ENCODE data around the gene STAM.
A peak's percentile ranks its signal among the peaks of the same experiment; 100 is the strongest.

The STAM gene

DNA sequence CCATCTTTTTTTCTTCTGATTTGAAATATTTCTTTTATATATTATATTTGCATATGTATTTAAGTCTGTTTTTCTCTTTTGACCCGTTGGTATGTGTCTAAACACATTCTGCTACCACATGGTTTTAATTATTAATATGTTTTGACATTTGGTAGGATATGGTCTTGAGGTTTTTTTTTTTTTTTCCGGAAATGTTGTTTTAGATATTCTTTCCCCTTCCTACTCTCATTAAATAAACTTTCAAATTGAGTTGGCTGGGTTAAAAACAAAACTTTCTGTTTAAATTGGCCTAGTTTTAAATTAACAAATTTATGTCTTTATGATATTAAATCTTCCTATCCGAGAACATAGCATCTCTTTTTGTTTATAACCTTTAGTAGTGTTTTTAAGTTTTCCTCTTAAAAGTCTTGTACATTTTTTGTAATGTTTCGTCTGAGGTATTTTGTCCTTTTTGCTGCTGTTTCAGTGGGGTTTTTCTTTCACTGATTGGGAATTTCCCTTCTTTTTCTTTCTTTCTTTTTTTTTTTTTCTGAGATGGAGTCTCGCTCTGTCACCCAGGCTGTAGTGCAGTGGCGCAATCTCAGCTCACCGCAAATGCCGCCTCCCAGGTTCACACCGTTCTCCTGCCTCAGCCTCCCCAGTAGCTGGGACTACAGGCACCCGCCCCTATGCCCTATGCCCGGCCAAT is 25.4 kb downstream of the STAM start:
- Histone ChIP-seq H4K20me1 (ENCODE audit: insufficient read depth, low read length, poor library complexity, severe bottlenecking) (peaks cover 16% of the 10 kb centered on the region), H3K79me2 (ENCODE audit: insufficient read depth, low read length) (peaks cover 97% of the 10 kb centered on the region), H3K36me3 (ENCODE audit: insufficient read depth, low read length) (no peaks in the 10 kb centered on the region), H3K9me2 (replicated peaks; ENCODE audit: low read depth, low read length) (no peaks in the 10 kb centered on the region), H3K9ac (ENCODE audit: low read depth, low read length, poor library complexity, severe bottlenecking) (no peak overlapping the region), H3K4me2 (ENCODE audit: low read depth, low read length, poor library complexity, severe bottlenecking) (peak overlapping the region; percentile 29), H2AFZ (ENCODE audit: low read length) (no peak overlapping the region), H3K27me3 (ENCODE audit: insufficient read depth, low read length, poor library complexity, severe bottlenecking) (no peaks in the 10 kb centered on the region), H3K4me3 (ENCODE audit: low read length, poor library complexity, severe bottlenecking) (no peak overlapping the region), H3F3A (ENCODE audit: low read depth) (peaks cover 5% of the 10 kb centered on the region), H3K9me3 (ENCODE audit: insufficient read depth, low read depth, low read length) (no peaks in the 10 kb centered on the region), H3K4me1 (ENCODE audit: insufficient read depth, low read length, poor library complexity, severe bottlenecking) (peaks cover 70% of the 10 kb centered on the region)
- TF ChIP-seq, protein P1, sequence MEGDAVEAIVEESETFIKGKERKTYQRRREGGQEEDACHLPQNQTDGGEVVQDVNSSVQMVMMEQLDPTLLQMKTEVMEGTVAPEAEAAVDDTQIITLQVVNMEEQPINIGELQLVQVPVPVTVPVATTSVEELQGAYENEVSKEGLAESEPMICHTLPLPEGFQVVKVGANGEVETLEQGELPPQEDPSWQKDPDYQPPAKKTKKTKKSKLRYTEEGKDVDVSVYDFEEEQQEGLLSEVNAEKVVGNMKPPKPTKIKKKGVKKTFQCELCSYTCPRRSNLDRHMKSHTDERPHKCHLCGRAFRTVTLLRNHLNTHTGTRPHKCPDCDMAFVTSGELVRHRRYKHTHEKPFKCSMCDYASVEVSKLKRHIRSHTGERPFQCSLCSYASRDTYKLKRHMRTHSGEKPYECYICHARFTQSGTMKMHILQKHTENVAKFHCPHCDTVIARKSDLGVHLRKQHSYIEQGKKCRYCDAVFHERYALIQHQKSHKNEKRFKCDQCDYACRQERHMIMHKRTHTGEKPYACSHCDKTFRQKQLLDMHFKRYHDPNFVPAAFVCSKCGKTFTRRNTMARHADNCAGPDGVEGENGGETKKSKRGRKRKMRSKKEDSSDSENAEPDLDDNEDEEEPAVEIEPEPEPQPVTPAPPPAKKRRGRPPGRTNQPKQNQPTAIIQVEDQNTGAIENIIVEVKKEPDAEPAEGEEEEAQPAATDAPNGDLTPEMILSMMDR (conservative IDR thresholded peaks at IDR 0.05; ENCODE audit: low read length), result no peak
- TF ChIP-seq EZH2phosphoT487 (IDR thresholded peaks at IDR 0.05; ENCODE audit: borderline replicate concordance), result no peak

DNA sequence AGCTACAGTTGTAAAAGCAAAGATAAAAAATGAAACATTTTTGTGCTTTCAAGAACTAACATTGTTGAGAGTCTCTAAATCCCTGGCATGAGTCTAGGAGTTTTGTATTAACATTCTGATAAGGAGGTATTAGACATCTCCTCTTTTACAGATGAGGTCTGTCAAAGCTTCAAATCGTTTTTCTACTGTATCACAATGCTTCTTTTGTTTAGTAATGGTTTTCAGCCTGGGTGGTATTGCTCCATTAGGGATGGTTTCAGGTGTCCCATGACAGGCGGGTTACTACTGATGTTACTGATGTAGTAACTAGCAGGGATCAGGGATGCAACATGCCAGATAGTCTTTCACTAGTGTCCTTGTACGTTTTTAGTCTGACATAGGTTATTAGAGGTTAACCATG is 27.4 kb downstream of the STAM start:
- H3K4me1 ChIP-seq (ENCODE audit: insufficient read depth, low read length, poor library complexity, severe bottlenecking), result peaks cover 72% of the 10 kb centered on the region
- peaks cover 98% of the 10 kb centered on the region for H3K79me2 ChIP-seq (ENCODE audit: insufficient read depth, low read length)
- H3K4me3 ChIP-seq (ENCODE audit: low read length, poor library complexity, severe bottlenecking), result no peak overlapping the region

DNA sequence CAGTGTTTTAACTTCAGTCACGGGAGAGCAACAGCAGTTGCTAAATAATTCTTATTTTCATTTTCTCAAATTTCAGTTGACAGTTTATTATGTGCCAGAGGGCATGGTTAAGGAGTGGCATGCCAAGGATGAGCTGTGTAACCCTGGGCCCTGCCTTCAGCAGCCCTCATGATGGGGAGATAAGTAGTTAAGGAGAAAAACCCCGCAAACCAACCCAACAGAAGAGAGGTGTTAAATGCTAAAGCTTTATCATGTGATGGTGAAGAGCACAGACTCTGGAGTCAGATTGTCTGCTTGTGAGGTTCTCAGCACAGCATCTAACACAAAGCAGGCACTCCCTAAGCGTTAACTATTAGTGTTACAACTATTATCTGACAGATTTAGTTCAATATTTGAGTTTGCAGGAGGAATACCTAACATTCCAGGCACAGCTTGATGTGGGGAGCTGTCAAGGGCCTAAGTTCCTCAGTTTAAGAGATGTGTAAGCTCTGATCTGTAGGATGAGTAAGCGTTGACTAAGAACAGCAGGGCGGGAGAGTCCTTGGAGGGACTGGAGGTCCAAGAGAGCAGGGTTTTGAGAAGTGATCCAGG is 29.6 kb downstream of the STAM start:
- Histone ChIP-seq H3K79me2 (ENCODE audit: insufficient read depth, low read length) (peaks cover 97% of the 10 kb centered on the region), H3K4me3 (ENCODE audit: low read length, poor library complexity, severe bottlenecking) (peak overlapping the region; percentile 1), H3K9me3 (ENCODE audit: insufficient read depth, low read depth, low read length) (no peaks in the 10 kb centered on the region), H4K20me1 (ENCODE audit: insufficient read depth, low read length, poor library complexity, severe bottlenecking) (peaks cover 27% of the 10 kb centered on the region), H3K27me3 (ENCODE audit: insufficient read depth, low read length, poor library complexity, severe bottlenecking) (no peaks in the 10 kb centered on the region), H3K36me3 (ENCODE audit: insufficient read depth, low read length) (peaks cover under 1% of the 10 kb centered on the region; the same call in 1 of the 2 replicates), H2AFZ (ENCODE audit: low read length) (no peak overlapping the region), H3K9ac (ENCODE audit: low read depth, low read length, poor library complexity, severe bottlenecking) (peak overlapping the region; percentile 25), H3F3A (ENCODE audit: low read depth) (peaks cover 5% of the 10 kb centered on the region), H3K9me2 (replicated peaks; ENCODE audit: low read depth, low read length) (no peaks in the 10 kb centered on the region), H3K4me2 (ENCODE audit: low read depth, low read length, poor library complexity, severe bottlenecking) (peak overlapping the region; percentile 31), H3K4me1 (ENCODE audit: insufficient read depth, low read length, poor library complexity, severe bottlenecking) (peaks cover 58% of the 10 kb centered on the region)
- TF ChIP-seq, protein P1 (conservative IDR thresholded peaks at IDR 0.05; ENCODE audit: low read length), result no peak
- TF ChIP-seq EZH2phosphoT487 (IDR thresholded peaks at IDR 0.05; ENCODE audit: borderline replicate concordance), result no peak

More for the DNA sequence above, 27.4 kb downstream of the STAM start:
- TF ChIP-seq EZH2phosphoT487 (IDR thresholded peaks at IDR 0.05; ENCODE audit: borderline replicate concordance), result no peak
- TF ChIP-seq, protein P1 (conservative IDR thresholded peaks at IDR 0.05; ENCODE audit: low read length), result no peak
- peak overlapping the region; percentile 11 for H3K4me2 ChIP-seq (ENCODE audit: low read depth, low read length, poor library complexity, severe bottlenecking)
- no peak overlapping the region for H3K9ac ChIP-seq (ENCODE audit: low read depth, low read length, poor library complexity, severe bottlenecking)
- peaks cover 5% of the 10 kb centered on the region for H3F3A ChIP-seq (ENCODE audit: low read depth)
- H2AFZ ChIP-seq (ENCODE audit: low read length), result no peak overlapping the region
- H3K9me3 ChIP-seq (ENCODE audit: insufficient read depth, low read depth, low read length), result no peaks in the 10 kb centered on the region
- H3K27me3 ChIP-seq (ENCODE audit: insufficient read depth, low read length, poor library complexity, severe bottlenecking), result no peaks in the 10 kb centered on the region
- no peaks in the 10 kb centered on the region for H3K9me2 ChIP-seq (replicated peaks; ENCODE audit: low read depth, low read length)
- no peaks in the 10 kb centered on the region for H3K36me3 ChIP-seq (ENCODE audit: insufficient read depth, low read length)
- H4K20me1 ChIP-seq (ENCODE audit: insufficient read depth, low read length, poor library complexity, severe bottlenecking), result peaks cover 21% of the 10 kb centered on the region

Data from Loucy (cell line).